Measurements from ENCODE around the gene FAIM. TPM values are rescaled to one million over a fixed set of nuclear protein-coding genes. Genes with fewer than 3 reads are reported as not detected.

Gene FAIM
- total and polyA plus RNA-seq, 4 donors: 3.3 to 8.5 (median 5.1) TPM

- TF ChIP-seq JUND (IDR thresholded peaks at IDR 0.05) (no peak), RAD21 (IDR thresholded peaks at IDR 0.05) (no peak), TAF1 (conservative IDR thresholded peaks at IDR 0.05) (no peak), RXRA (IDR thresholded peaks at IDR 0.05) (no peak), CTCF (IDR thresholded peaks at IDR 0.05; ENCODE audit: low read depth, low read length, missing input control) (no peak), FOXA1 (IDR thresholded peaks at IDR 0.05) (no peak), HNF4A (conservative IDR thresholded peaks at IDR 0.05) (no peak), ZBTB33 (IDR thresholded peaks at IDR 0.05) (no peak), YY1 (IDR thresholded peaks at IDR 0.05) (no peak), EGR1 (IDR thresholded peaks at IDR 0.05; ENCODE audit: low read depth in 2 of 2) (no peak), SP1 (IDR thresholded peaks at IDR 0.05) (no peak), FOXA2 (IDR thresholded peaks at IDR 0.05) (no peak), ATF3 (IDR thresholded peaks at IDR 0.05) (no peak), REST (IDR thresholded peaks at IDR 0.05) (no peak), NR2F2 (IDR thresholded peaks at IDR 0.05) (no peak), GABPA (IDR thresholded peaks at IDR 0.05 in 1 of 2, conservative IDR thresholded peaks at IDR 0.05 in 1 of 2) (no peak), HNF4G (IDR thresholded peaks at IDR 0.05) (no peak), MAX (IDR thresholded peaks at IDR 0.05) (no peak)
- Histone ChIP-seq H3K27ac (ENCODE audit: low read depth in 1 of 2, low read length in 2 of 2) (no peak overlapping the region), H3K36me3 (ENCODE audit: control insufficient read depth in 4 of 4, insufficient read depth in 3 of 4, low read depth in 1 of 4, low read length in 3 of 4) (peaks cover 0 to under 1% (median 0%) of the 10 kb centered on the region in 4 donors), H3K27me3 (ENCODE audit: control insufficient read depth in 4 of 4, insufficient read depth in 4 of 4, low read length in 3 of 4) (no peaks in the 10 kb centered on the region), H3K9me3 (ENCODE audit: control insufficient read depth in 4 of 4, low read length in 3 of 4) (peaks cover 0 to 1% (median under 1%) of the 10 kb centered on the region in 4 donors), H3K9ac (ENCODE audit: low read depth in 1 of 2, low read length in 2 of 2) (no peak overlapping the region), H3K4me1 (ENCODE audit: control insufficient read depth in 4 of 4, insufficient read depth in 4 of 4, low read length in 3 of 4) (peaks cover 0 to 3% (median 0%) of the 10 kb centered on the region in 4 donors), H3K4me3 (ENCODE audit: low read depth in 1 of 3, low read length in 3 of 3) (no peak overlapping the region)
- 87% methylated on average over 6 of the region's 6 CpGs for WGBS
- DNase-seq (ENCODE audit: low spot score): no peak
These were observed 29.5 kb upstream of the FAIM start for GRCh38 chr3:138578961-138579574.
